ENCODE data around the gene GAS2L1.

The GAS2L1 gene

GRCh38 chr22:29275819-29276565 is 30.5 kb upstream of the GAS2L1 start:
- no peak for DNase-seq

GRCh38 chr22:29277927-29278326 is 28.5 kb upstream of the GAS2L1 start:
- DNase-seq = no peak

- no peak for DNase-seq
Observed at GRCh38 chr22:29284196-29284595, 22.3 kb upstream of the GAS2L1 start.

- no peak for DNase-seq
Observed at GRCh38 chr22:29288837-29289236, 17.6 kb upstream of the GAS2L1 start.

GRCh38 chr22:29290061-29290460 is 16.4 kb upstream of the GAS2L1 start:
- no peak for DNase-seq

GRCh38 chr22:29291215-29291614 is 15.2 kb upstream of the GAS2L1 start:
- no peak for DNase-seq

GRCh38 chr22:29292379-29292778 is 14.1 kb upstream of the GAS2L1 start:
- no peak for DNase-seq

- no peak for DNase-seq
Observed at GRCh38 chr22:29298641-29299040, 7.8 kb upstream of the GAS2L1 start.

GRCh38 chr22:29299136-29299900 is 7.1 kb upstream of the GAS2L1 start:
- no peak for DNase-seq

GRCh38 chr22:29300467-29300806 is 6.0 kb upstream of the GAS2L1 start:
- no peak for DNase-seq

GRCh38 chr22:29300807-29301601 is 5.4 kb upstream of the GAS2L1 start:
- DNase-seq = no peak

- no peak for DNase-seq
Observed at GRCh38 chr22:29301716-29302401, 4.6 kb upstream of the GAS2L1 start.

GRCh38 chr22:29302402-29302680 is 4.1 kb upstream of the GAS2L1 start:
- no peak for DNase-seq

GRCh38 chr22:29302681-29303465 is 3.6 kb upstream of the GAS2L1 start:
- DNase-seq = no peak

- DNase-seq = no peak
Observed at GRCh38 chr22:29305836-29306174, 645 bp upstream of the GAS2L1 start.

- peak; percentile 20 to 25 for DNase-seq
Observed at GRCh38 chr22:29306835-29307595, 565 bp downstream of the GAS2L1 start.

- DNase-seq = no peak
Observed at GRCh38 chr22:29307596-29308147, 1.2 kb downstream of the GAS2L1 start.

GRCh38 chr22:29308148-29308790 is 1.8 kb downstream of the GAS2L1 start:
- DNase-seq = no peak

- peak in 1 of 2 donors; percentile 25 for DNase-seq
Observed at GRCh38 chr22:29308791-29309262, 2.4 kb downstream of the GAS2L1 start.

- DNase-seq = no peak
Observed at GRCh38 chr22:29309332-29310064, 3.0 kb downstream of the GAS2L1 start.
